Measurements from ENCODE around the gene UNC5C.

UNC5C gene

GRCh38 chr4:95466791-95467190 is 82.0 kb downstream of the UNC5C start:
- H3K4me3 ChIP-seq (replicated peaks in 1 of 2; ENCODE audit: low read depth in 2 of 2, low read length in 2 of 2), result no peak overlapping the region
- DNase-seq (ENCODE audit: low read depth in 2 of 2), result peak in 1 of 2 donors; percentile 2
- no peak for TF ChIP-seq CTCF (IDR thresholded peaks at IDR 0.05; ENCODE audit: low read depth, low read length)

GRCh38 chr4:95465010-95465409 is 83.8 kb downstream of the UNC5C start:
- TF ChIP-seq CTCF (IDR thresholded peaks at IDR 0.05; ENCODE audit: low read depth, low read length), result no peak
- no peak overlapping the region for H3K4me3 ChIP-seq (replicated peaks in 1 of 2; ENCODE audit: low read depth in 2 of 2, low read length in 2 of 2)
- peak in 1 of 2 donors; percentile 57 for DNase-seq (ENCODE audit: low read depth in 2 of 2)

- no peak for DNase-seq (ENCODE audit: low read depth in 2 of 2)
These were observed 85.9 kb downstream of the UNC5C start for GRCh38 chr4:95462921-95463320.

GRCh38 chr4:95457353-95457752 is 91.4 kb downstream of the UNC5C start:
- H3K4me3 ChIP-seq (replicated peaks in 1 of 2; ENCODE audit: low read depth in 2 of 2, low read length in 2 of 2), result no peak overlapping the region
- no peak for DNase-seq (ENCODE audit: low read depth in 2 of 2)
- TF ChIP-seq CTCF (IDR thresholded peaks at IDR 0.05; ENCODE audit: low read depth, low read length), result no peak

More at GRCh38 chr4:95462921-95463320, 85.9 kb downstream of the UNC5C start:
- no peak for TF ChIP-seq CTCF (IDR thresholded peaks at IDR 0.05; ENCODE audit: low read depth, low read length)
- no peak overlapping the region for H3K4me3 ChIP-seq (replicated peaks in 1 of 2; ENCODE audit: low read depth in 2 of 2, low read length in 2 of 2)

GRCh38 chr4:95450294-95450693 is 98.5 kb downstream of the UNC5C start:
- H3K4me3 ChIP-seq (replicated peaks in 1 of 2; ENCODE audit: low read depth in 2 of 2, low read length in 2 of 2), result no peak overlapping the region
- DNase-seq (ENCODE audit: low read depth in 2 of 2), result no peak
- TF ChIP-seq CTCF (IDR thresholded peaks at IDR 0.05; ENCODE audit: low read depth, low read length), result no peak

- DNase-seq (ENCODE audit: low read depth in 2 of 2), result no peak
- no peak for TF ChIP-seq CTCF (IDR thresholded peaks at IDR 0.05; ENCODE audit: low read depth, low read length)
- H3K4me3 ChIP-seq (replicated peaks in 1 of 2; ENCODE audit: low read depth in 2 of 2, low read length in 2 of 2), result no peak overlapping the region
These were observed 102.6 kb downstream of the UNC5C start for GRCh38 chr4:95446173-95446572.

GRCh38 chr4:95445251-95445650 is 103.5 kb downstream of the UNC5C start:
- DNase-seq (ENCODE audit: low read depth in 2 of 2), result no peak
- no peak for TF ChIP-seq CTCF (IDR thresholded peaks at IDR 0.05; ENCODE audit: low read depth, low read length)
- H3K4me3 ChIP-seq (replicated peaks in 1 of 2; ENCODE audit: low read depth in 2 of 2, low read length in 2 of 2), result no peak overlapping the region
